KMS-11 (cell line): ENCODE measurements around the gene SDK2.

Experiments
- H2AFZ ChIP-seq: fragments of 200-600 bp; sonication (generic); 2 replicates; pipeline ENCODE4 v1.6.1; 2016; ENCODE audit warnings: antibody characterized with exemption, mixed run types, low read depth
- H3K27ac ChIP-seq: fragments of 200-600 bp; sonication (generic); 2 replicates; pipeline ENCODE4 v1.6.1; 2016; ENCODE audit warnings: mild to moderate bottlenecking, mixed run types
- H3K27me3 ChIP-seq: fragments of 200-600 bp; sonication (generic); 2 replicates; pipeline ENCODE4 v1.6.1; 2017; ENCODE audit warnings: mild to moderate bottlenecking, low read depth, mixed run types, moderate library complexity; ENCODE audit not compliant: insufficient read depth
- H3K36me3 ChIP-seq: fragments of 200-600 bp; sonication (generic); 2 replicates; pipeline ENCODE4 v1.6.1; 2017; ENCODE audit warnings: mild to moderate bottlenecking, mixed run types; ENCODE audit not compliant: insufficient read depth
- H3K4me1 ChIP-seq: fragments of 200-600 bp; sonication (generic); 2 replicates; pipeline ENCODE4 v1.6.1; 2016; ENCODE audit warnings: mild to moderate bottlenecking, low read depth, mixed run types; ENCODE audit not compliant: poor library complexity, severe bottlenecking
- H3K4me2 ChIP-seq: fragments of 200-600 bp; sonication (generic); 2 replicates; pipeline ENCODE4 v1.7.0; 2016; ENCODE audit warnings: mild to moderate bottlenecking, mixed run types
- H3K4me3 ChIP-seq: fragments of 200-600 bp; sonication (generic); IDR thresholded peaks from 2 replicates; pipeline ENCODE4 v1.6.1; 2017; ENCODE audit warnings: low read depth, low read length, mixed read lengths; ENCODE audit not compliant: insufficient read depth
- H3K79me2 ChIP-seq: fragments of 200-600 bp; sonication (generic); 2 replicates; pipeline ENCODE4 v1.6.1; 2016; ENCODE audit warnings: low read depth, mixed run types; ENCODE audit not compliant: insufficient read depth
- H3K9ac ChIP-seq: fragments of 200-600 bp; sonication (generic); 2 replicates; pipeline ENCODE4 v1.6.1; 2016; ENCODE audit warnings: mild to moderate bottlenecking, mixed run types
- H4K20me1 ChIP-seq: fragments of 200-600 bp; sonication (generic); 2 replicates; pipeline ENCODE4 v1.6.1; 2016; ENCODE audit warnings: mild to moderate bottlenecking, mixed run types; ENCODE audit not compliant: insufficient read depth
- CTCF ChIP-seq: fragments of 200-600 bp; sonication (generic); conservative IDR thresholded peaks from 2 replicates; pipeline ENCODE4 v1.6.1; 2017; ENCODE audit warnings: low read depth, mild to moderate bottlenecking, antibody characterized with exemption, low read length, moderate library complexity, mixed read lengths

The SDK2 gene

GRCh38 chr17:73427198-73427597 lies 217.0 kb downstream of the SDK2 start:
- H3K27me3 ChIP-seq: peaks cover 51% of the 10 kb centered on the region
- no peaks in the 10 kb centered on the region for H3K4me1 ChIP-seq
- no peak overlapping the region for H3K9ac ChIP-seq
- no peaks in the 10 kb centered on the region for H3K36me3 ChIP-seq
- H3K79me2 ChIP-seq: no peaks in the 10 kb centered on the region
- no peak for TF ChIP-seq CTCF
- H3K27ac ChIP-seq: no peak overlapping the region
- H4K20me1 ChIP-seq: no peaks in the 10 kb centered on the region
- H3K4me3 ChIP-seq: no peak overlapping the region
- no peak overlapping the region for H3K4me2 ChIP-seq
- H2AFZ ChIP-seq: no peak overlapping the region

- no peak for TF ChIP-seq CTCF
- no peaks in the 10 kb centered on the region for H3K36me3 ChIP-seq
Measured at GRCh38 chr17:73424571-73424970, 219.7 kb downstream of the SDK2 start.

GRCh38 chr17:73423806-73424205 lies 220.4 kb downstream of the SDK2 start:
- Histone ChIP-seq H3K79me2 (no peaks in the 10 kb centered on the region), H3K27ac (no peak overlapping the region), H3K4me1 (no peaks in the 10 kb centered on the region), H3K36me3 (no peaks in the 10 kb centered on the region), H4K20me1 (no peaks in the 10 kb centered on the region), H3K9ac (no peak overlapping the region), H3K4me2 (no peak overlapping the region), H3K27me3 (peaks cover 34% of the 10 kb centered on the region), H2AFZ (no peak overlapping the region), H3K4me3 (no peak overlapping the region)
- no peak for TF ChIP-seq CTCF

More at GRCh38 chr17:73424571-73424970, 219.7 kb downstream of the SDK2 start:
- no peak overlapping the region for H3K9ac ChIP-seq
- no peaks in the 10 kb centered on the region for H3K4me1 ChIP-seq
- H4K20me1 ChIP-seq: no peaks in the 10 kb centered on the region
- no peak overlapping the region for H3K4me3 ChIP-seq
- H3K27me3 ChIP-seq: peaks cover 35% of the 10 kb centered on the region
- no peak overlapping the region for H2AFZ ChIP-seq
- no peaks in the 10 kb centered on the region for H3K79me2 ChIP-seq
- H3K27ac ChIP-seq: no peak overlapping the region
- no peak overlapping the region for H3K4me2 ChIP-seq

GRCh38 chr17:73423159-73423715 lies 221.0 kb downstream of the SDK2 start:
- no peak for TF ChIP-seq CTCF
- no peak overlapping the region for H2AFZ ChIP-seq
- H3K9ac ChIP-seq: no peak overlapping the region

More at GRCh38 chr17:73423159-73423715, 221.0 kb downstream of the SDK2 start:
- H3K79me2 ChIP-seq: no peaks in the 10 kb centered on the region
- no peaks in the 10 kb centered on the region for H3K36me3 ChIP-seq
- H3K27ac ChIP-seq: no peak overlapping the region
- peaks cover 29% of the 10 kb centered on the region for H3K27me3 ChIP-seq
- no peak overlapping the region for H3K4me2 ChIP-seq
- no peaks in the 10 kb centered on the region for H3K4me1 ChIP-seq
- no peak overlapping the region for H3K4me3 ChIP-seq
- no peaks in the 10 kb centered on the region for H4K20me1 ChIP-seq
